Tibial nerve (tissue), 4 donors: ENCODE measurements around the gene TMPRSS11B.

Source experiments
- EP300 ChIP-seq, 2 donors: sonication (generic); formaldehyde crosslinking; IDR thresholded peaks; one replicate each; pipeline ENCODE4 v1.6.1; 2017; ENCODE audit warnings: antibody characterized with exemption in 2 of 2, mild to moderate bottlenecking in 1 of 2
- POLR2A ChIP-seq, 2 donors: fragments of 450-650 bp; IDR thresholded peaks; one replicate each; pipeline ENCODE4 v1.6.1; 2017; ENCODE audit warnings: antibody characterized with exemption in 2 of 2, mild to moderate bottlenecking in 2 of 2, moderate library complexity in 2 of 2
- TF ChIP-seq, protein P1 (sequence below), 5 experiments: fragments of 200-600 bp in 3 of 5; fragments of 450-650 bp in 2 of 5; sonication (generic) in 3 of 5; IDR thresholded peaks; one replicate each; pipeline ENCODE4 v1.5.1; 2016 to 2019; ENCODE audit warnings: antibody characterized with exemption in 5 of 5, mild to moderate bottlenecking in 3 of 5, moderate library complexity in 2 of 5

DNA sequence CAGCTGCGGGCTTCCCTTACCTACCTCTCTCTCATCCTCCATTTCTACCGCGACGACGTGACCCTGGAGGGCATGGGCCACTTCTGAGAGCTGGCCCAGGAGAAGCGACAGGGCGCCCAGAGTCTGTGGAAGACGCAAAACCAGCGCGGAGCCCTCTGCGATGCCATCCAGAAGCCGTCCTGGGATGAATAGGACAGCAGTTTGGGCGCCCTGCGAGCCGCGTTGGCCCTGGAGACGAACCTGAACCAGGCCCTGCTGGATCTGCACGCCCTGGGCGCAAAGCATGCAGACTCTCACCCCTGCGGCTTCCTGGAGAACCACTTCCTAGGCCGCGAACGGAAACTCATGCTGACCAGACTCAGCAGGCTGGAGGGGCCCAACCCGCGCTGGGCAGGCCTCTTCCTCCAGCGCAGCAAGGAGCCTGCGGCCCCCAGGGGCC is 63.1 kb downstream of the TMPRSS11B start:
- TF ChIP-seq, protein P1, sequence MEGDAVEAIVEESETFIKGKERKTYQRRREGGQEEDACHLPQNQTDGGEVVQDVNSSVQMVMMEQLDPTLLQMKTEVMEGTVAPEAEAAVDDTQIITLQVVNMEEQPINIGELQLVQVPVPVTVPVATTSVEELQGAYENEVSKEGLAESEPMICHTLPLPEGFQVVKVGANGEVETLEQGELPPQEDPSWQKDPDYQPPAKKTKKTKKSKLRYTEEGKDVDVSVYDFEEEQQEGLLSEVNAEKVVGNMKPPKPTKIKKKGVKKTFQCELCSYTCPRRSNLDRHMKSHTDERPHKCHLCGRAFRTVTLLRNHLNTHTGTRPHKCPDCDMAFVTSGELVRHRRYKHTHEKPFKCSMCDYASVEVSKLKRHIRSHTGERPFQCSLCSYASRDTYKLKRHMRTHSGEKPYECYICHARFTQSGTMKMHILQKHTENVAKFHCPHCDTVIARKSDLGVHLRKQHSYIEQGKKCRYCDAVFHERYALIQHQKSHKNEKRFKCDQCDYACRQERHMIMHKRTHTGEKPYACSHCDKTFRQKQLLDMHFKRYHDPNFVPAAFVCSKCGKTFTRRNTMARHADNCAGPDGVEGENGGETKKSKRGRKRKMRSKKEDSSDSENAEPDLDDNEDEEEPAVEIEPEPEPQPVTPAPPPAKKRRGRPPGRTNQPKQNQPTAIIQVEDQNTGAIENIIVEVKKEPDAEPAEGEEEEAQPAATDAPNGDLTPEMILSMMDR (IDR thresholded peaks at IDR 0.05), result no peak
- TF ChIP-seq POLR2A (IDR thresholded peaks at IDR 0.05), result no peak
- no peak for TF ChIP-seq EP300 (IDR thresholded peaks at IDR 0.05)
